ENCODE data around the gene REPS1.

- no peak for TF ChIP-seq EZH2phosphoT487 (IDR thresholded peaks at IDR 0.05; ENCODE audit: borderline replicate concordance, low read length)
- no peak for TF ChIP-seq CTCF (conservative IDR thresholded peaks at IDR 0.05; ENCODE audit: low read depth, low read length)
Measured at GRCh38 chr6:138987080-138987642, 892 bp downstream of the REPS1 start.

All from PC-3 (cell line).